Body of pancreas (tissue), 4 donors: ENCODE measurements around the gene PPP1R26.

Experiments
- CTCF ChIP-seq, 7 experiments: fragments of 450-650 bp in 4 of 7; fragments of 200-600 bp in 3 of 7; sonication (generic) in 3 of 7; IDR thresholded peaks; one replicate each; pipeline ENCODE4 v1.5.1; 2016 to 2019; ENCODE audit warnings: antibody characterized with exemption in 7 of 7
- POLR2A ChIP-seq, 3 donors: fragments of 450-650 bp; IDR thresholded peaks; one replicate each; pipeline ENCODE4 v1.6.1; 2016; ENCODE audit warnings: antibody characterized with exemption in 3 of 3, mild to moderate bottlenecking in 2 of 3

DNA sequence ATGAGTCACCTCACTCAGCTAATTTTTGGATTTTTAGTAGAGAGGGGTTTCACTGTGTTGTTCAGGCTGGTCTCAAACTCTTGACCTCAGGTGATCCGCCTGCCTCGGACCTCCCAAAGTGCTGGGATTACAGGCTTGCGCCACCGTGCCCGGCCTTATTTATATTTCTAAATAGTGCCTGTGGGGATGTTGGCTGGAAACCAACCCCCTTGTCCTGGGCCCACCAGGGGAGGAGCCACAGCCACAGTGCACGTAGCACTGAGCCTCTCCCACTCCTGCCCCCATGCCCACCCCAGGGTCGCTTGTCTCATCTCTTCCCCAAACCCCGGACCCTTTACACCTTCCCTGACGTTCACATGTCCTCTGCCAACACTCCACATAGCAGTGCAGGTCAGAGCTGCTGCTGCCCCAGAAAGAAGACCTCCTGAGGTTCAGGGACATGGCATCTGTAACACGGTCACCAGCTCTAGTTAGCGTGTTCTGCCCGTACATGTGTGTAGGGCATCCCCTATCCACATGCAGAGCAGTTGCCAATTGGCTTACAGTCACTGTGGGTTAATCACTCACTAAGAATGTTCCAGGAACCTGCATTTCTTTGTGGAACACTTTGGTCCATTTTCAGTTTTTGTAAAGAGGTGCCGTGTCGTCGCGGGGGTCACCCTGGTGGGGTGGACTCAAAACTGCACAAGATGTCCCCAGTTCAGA is 10.7 kb downstream of the PPP1R26 start:
- TF ChIP-seq CTCF (IDR thresholded peaks at IDR 0.05) (no peak), POLR2A (IDR thresholded peaks at IDR 0.05) (no peak)
